NCI-H1694 (cell line): ENCODE measurements around the gene NUDT17.

Experiments
- DNase-seq: peaks from one replicate; lab custom pipeline; 2025; lab: John Stamatoyannopoulos, UW

Gene NUDT17

GRCh38 chr1:145847827-145848226, 2.4 kb downstream of the NUDT17 start:
- no peak for DNase-seq

GRCh38 chr1:145849356-145850160, 4.1 kb downstream of the NUDT17 start:
- no peak for DNase-seq

- DNase-seq = no peak
These were observed 10.1 kb downstream of the NUDT17 start for GRCh38 chr1:145855426-145855948.

- no peak for DNase-seq
These were observed 11.7 kb downstream of the NUDT17 start for GRCh38 chr1:145857170-145857569.

GRCh38 chr1:145858238-145858900, 12.9 kb downstream of the NUDT17 start:
- DNase-seq = peak; percentile 53

GRCh38 chr1:145858901-145859490, 13.6 kb downstream of the NUDT17 start, which contains the start of gene PIAS3:
Gene PIAS3 (minus strand): TSS chr1:145859081. CDS start chr1:145858990, 91 bp downstream.
- peak; percentile 50 for DNase-seq

GRCh38 chr1:145859491-145860023, 14.1 kb downstream of the NUDT17 start:
- DNase-seq = peak; percentile 28

GRCh38 chr1:145863282-145864018, 18.0 kb downstream of the NUDT17 start:
- DNase-seq = no peak

GRCh38 chr1:145868232-145868631, 22.8 kb downstream of the NUDT17 start:
- DNase-seq = no peak

GRCh38 chr1:145871994-145872924, 26.8 kb downstream of the NUDT17 start:
- no peak for DNase-seq

- no peak for DNase-seq
These were observed 29.2 kb downstream of the NUDT17 start for GRCh38 chr1:145874646-145875045.

GRCh38 chr1:145877923-145878486, 32.6 kb downstream of the NUDT17 start:
- no peak for DNase-seq

- no peak for DNase-seq
These were observed 33.3 kb downstream of the NUDT17 start for GRCh38 chr1:145878724-145879123.

- DNase-seq = no peak
These were observed 34.3 kb downstream of the NUDT17 start for GRCh38 chr1:145879775-145880174.

GRCh38 chr1:145884675-145885074, 39.2 kb downstream of the NUDT17 start:
- no peak for DNase-seq

GRCh38 chr1:145885738-145886287, 40.4 kb downstream of the NUDT17 start, which contains the start of gene ANKRD35:
Gene ANKRD35 (minus strand): TSS chr1:145885866. CDS start chr1:145885758, 108 bp downstream.
- peak; percentile 71 for DNase-seq

- DNase-seq = no peak
These were observed 41.0 kb downstream of the NUDT17 start for GRCh38 chr1:145886390-145886789.

GRCh38 chr1:145886816-145887215, 41.4 kb downstream of the NUDT17 start:
- no peak for DNase-seq

- no peak for DNase-seq
These were observed 42.2 kb downstream of the NUDT17 start for GRCh38 chr1:145887631-145888030.

- no peak for DNase-seq
These were observed 44.3 kb downstream of the NUDT17 start for GRCh38 chr1:145889722-145890121.
